ENCODE results near the gene PPP1R14B.
A peak's percentile ranks its signal among the peaks of the same experiment; 100 is the strongest.
"Not testable (repeated sequence)": the region's sequence is repeated elsewhere in the genome, so short reads cannot be mapped to it uniquely, and the experiment has no call there.

Gene PPP1R14B

GRCh38 chr11:64249563-64250414, 3.0 kb upstream of the PPP1R14B start:
- Mint-ChIP-seq H3K4me3 (peak overlapping the region; percentile 30), H3K27me3 (no peaks in the 10 kb centered on the region), H3K9me3 (no peaks in the 10 kb centered on the region), H3K36me3 (no peaks in the 10 kb centered on the region), H3K27ac (no peak overlapping the region), H3K4me1 (peaks cover 17% of the 10 kb centered on the region)
- DNase-seq (ENCODE audit: low spot score in 2 of 2) = no peak
- ATAC-seq (ENCODE audit: low read depth) = no peak

GRCh38 chr11:64249038-64249437, 2.3 kb upstream of the PPP1R14B start:
- Mint-ChIP-seq H3K9me3 (no peaks in the 10 kb centered on the region), H3K4me3 (no peak overlapping the region), H3K27ac (no peak overlapping the region), H3K4me1 (peaks cover 17% of the 10 kb centered on the region), H3K27me3 (no peaks in the 10 kb centered on the region), H3K36me3 (no peaks in the 10 kb centered on the region)
- DNase-seq (ENCODE audit: low spot score in 2 of 2) (no peak), ATAC-seq (ENCODE audit: low read depth) (no peak)

GRCh38 chr11:64248578-64248977, 1.8 kb upstream of the PPP1R14B start:
- DNase-seq (ENCODE audit: low spot score in 2 of 2) = no peak
- no peaks in the 10 kb centered on the region for H3K9me3 Mint-ChIP-seq
- H3K27ac Mint-ChIP-seq = no peak overlapping the region
- peaks cover 17% of the 10 kb centered on the region for H3K4me1 Mint-ChIP-seq
- H3K36me3 Mint-ChIP-seq = peaks cover 2% of the 10 kb centered on the region
- peak overlapping the region; percentile 28 for H3K4me3 Mint-ChIP-seq
- H3K27me3 Mint-ChIP-seq = no peaks in the 10 kb centered on the region
- ATAC-seq (ENCODE audit: low read depth) = no peak

GRCh38 chr11:64247729-64248531, 1.2 kb upstream of the PPP1R14B start:
- Mint-ChIP-seq H3K9me3 (no peaks in the 10 kb centered on the region), H3K4me1 (peaks cover 17% of the 10 kb centered on the region), H3K27ac (no peak overlapping the region), H3K4me3 (peak overlapping the region; percentile 87), H3K36me3 (peaks cover 2% of the 10 kb centered on the region), H3K27me3 (no peaks in the 10 kb centered on the region)
- DNase-seq (ENCODE audit: low spot score in 2 of 2) (no peak), ATAC-seq (ENCODE audit: low read depth) (no peak)

GRCh38 chr11:64246621-64246870, 197 bp downstream of the PPP1R14B start:
- not testable (repeated sequence) for DNase-seq (ENCODE audit: low spot score in 2 of 2); H3K36me3 Mint-ChIP-seq; H3K9me3 Mint-ChIP-seq; H3K27me3 Mint-ChIP-seq
- Mint-ChIP-seq H3K27ac (peak overlapping the region; percentile 78), H3K4me3 (peak overlapping the region; percentile 87), H3K4me1 (peaks cover 13% of the 10 kb centered on the region)
- peak; percentile 28 for ATAC-seq (ENCODE audit: low read depth)

GRCh38 chr11:64245797-64246620, 734 bp downstream of the PPP1R14B start:
- peak overlapping the region; percentile 89 for H3K4me3 Mint-ChIP-seq
- peaks cover 2% of the 10 kb centered on the region for H3K36me3 Mint-ChIP-seq
- ATAC-seq (ENCODE audit: low read depth) (no peak), DNase-seq (ENCODE audit: low spot score in 2 of 2) (peak in 1 of 2 donors; percentile 56)
- peak overlapping the region; percentile 80 for H3K27ac Mint-ChIP-seq
- H3K9me3 Mint-ChIP-seq = no peaks in the 10 kb centered on the region
- peaks cover 14% of the 10 kb centered on the region for H3K4me1 Mint-ChIP-seq
- H3K27me3 Mint-ChIP-seq = no peaks in the 10 kb centered on the region

GRCh38 chr11:64245401-64245796, 1.3 kb downstream of the PPP1R14B start:
- no peak for ATAC-seq (ENCODE audit: low read depth)
- Mint-ChIP-seq H3K9me3 (no peaks in the 10 kb centered on the region), H3K27ac (peak overlapping the region; percentile 80), H3K4me1 (peaks cover 14% of the 10 kb centered on the region), H3K4me3 (peak overlapping the region; percentile 89), H3K36me3 (peaks cover 2% of the 10 kb centered on the region), H3K27me3 (no peaks in the 10 kb centered on the region)
- no peak for DNase-seq (ENCODE audit: low spot score in 2 of 2)

- no peak for DNase-seq (ENCODE audit: low spot score in 2 of 2)
- ATAC-seq (ENCODE audit: low read depth) = no peak
- no peaks in the 10 kb centered on the region for H3K27me3 Mint-ChIP-seq
- peaks cover 2% of the 10 kb centered on the region for H3K36me3 Mint-ChIP-seq
- H3K4me1 Mint-ChIP-seq = peaks cover 19% of the 10 kb centered on the region
- H3K27ac Mint-ChIP-seq = peak overlapping the region; percentile 80
- H3K4me3 Mint-ChIP-seq = peak overlapping the region; percentile 89
- H3K9me3 Mint-ChIP-seq = no peaks in the 10 kb centered on the region
Measured at GRCh38 chr11:64244966-64245365, 1.8 kb downstream of the PPP1R14B start.

GRCh38 chr11:64244107-64244506, 2.6 kb downstream of the PPP1R14B start:
- Mint-ChIP-seq H3K4me1 (peaks cover 24% of the 10 kb centered on the region), H3K4me3 (peak overlapping the region; percentile 28), H3K9me3 (no peaks in the 10 kb centered on the region), H3K27me3 (no peaks in the 10 kb centered on the region), H3K27ac (peak overlapping the region; percentile 87), H3K36me3 (peaks cover 2% of the 10 kb centered on the region)
- ATAC-seq (ENCODE audit: low read depth) (no peak), DNase-seq (ENCODE audit: low spot score in 2 of 2) (no peak)

- Mint-ChIP-seq H3K27ac (peak overlapping the region; percentile 87), H3K27me3 (no peaks in the 10 kb centered on the region), H3K4me1 (peaks cover 29% of the 10 kb centered on the region), H3K4me3 (peak overlapping the region; percentile 28), H3K36me3 (peaks cover 2% of the 10 kb centered on the region), H3K9me3 (no peaks in the 10 kb centered on the region)
- DNase-seq (ENCODE audit: low spot score in 2 of 2) = no peak
- ATAC-seq (ENCODE audit: low read depth) = no peak
Measured at GRCh38 chr11:64243236-64243854, 3.4 kb downstream of the PPP1R14B start.

GRCh38 chr11:64241491-64242374, 5.0 kb downstream of the PPP1R14B start:
- Mint-ChIP-seq H3K4me1 (peaks cover 41% of the 10 kb centered on the region), H3K36me3 (peaks cover 8% of the 10 kb centered on the region), H3K27me3 (no peaks in the 10 kb centered on the region), H3K27ac (peak overlapping the region; percentile 100), H3K4me3 (peak overlapping the region; percentile 87), H3K9me3 (no peaks in the 10 kb centered on the region)
- DNase-seq (ENCODE audit: low spot score in 2 of 2) (no peak), ATAC-seq (ENCODE audit: low read depth) (no peak)

- DNase-seq (ENCODE audit: low spot score in 2 of 2) = peak; percentile 99 to 100
- H3K4me3 Mint-ChIP-seq = peak overlapping the region; percentile 87
- peaks cover 41% of the 10 kb centered on the region for H3K4me1 Mint-ChIP-seq
- H3K27ac Mint-ChIP-seq = peak overlapping the region; percentile 100
- no peaks in the 10 kb centered on the region for H3K9me3 Mint-ChIP-seq
- H3K27me3 Mint-ChIP-seq = no peaks in the 10 kb centered on the region
- peaks cover 8% of the 10 kb centered on the region for H3K36me3 Mint-ChIP-seq
- peak; percentile 70 for ATAC-seq (ENCODE audit: low read depth)
Measured at GRCh38 chr11:64241241-64241490, 5.6 kb downstream of the PPP1R14B start.

Data from memory B cell (primary cell).